T-cell (primary cell): ENCODE results near the gene KCTD18. TPM values are rescaled to one million over a fixed set of nuclear protein-coding genes. Genes with fewer than 3 reads are reported as not detected.

Source experiments
- ATAC-seq, 4 experiments: fragments of 200-7000 bp in 3 of 4; fragments of 150-1000 bp in 1 of 4; cut with Tn5 transposase; replicated peaks in 1 of 4; 1 replicate in 3 of 4; 2 replicates in 1 of 4; pipeline ENCODE4 v1.10.0; 2021; ENCODE audit warnings: moderate library complexity in 3 of 4, mild to moderate bottlenecking in 2 of 4, moderate number of reproducible peaks in 1 of 4
- CTCF ChIA-PET, 2 donors: fragments of 300-600 bp; sonication (Branson Sonifier 250); formaldehyde crosslinking; loops; one replicate each; lab custom pipeline; 2022; ENCODE audit warnings: antibody characterized with exemption in 2 of 2; lab: Charles Lee
- POLR2A ChIA-PET, 2 donors: fragments of 300-600 bp; sonication (Branson Sonifier 250); formaldehyde crosslinking; loops; one replicate each; lab custom pipeline; 2022; ENCODE audit warnings: antibody characterized with exemption in 2 of 2; lab: Charles Lee
- DNase-seq, 35 experiments: peaks; one replicate each; pipeline versions ENCODE4 v3.0.0 to v3.0.0-alpha.2; 2013 to 2023
- H3K27ac ChIP-seq: one replicate; pipeline ENCODE4 v1.5.1; 2013; ENCODE audit warnings: low read length
- H3K27me3 ChIP-seq, 2 experiments: replicated peaks in 1 of 2; 1 replicate in 1 of 2; 2 replicates in 1 of 2; pipeline versions ENCODE4 v1.6.1 to v1.7.0; 2013; ENCODE audit warnings: low read length in 1 of 2, mixed read lengths in 1 of 2; ENCODE audit not compliant: control insufficient read depth in 2 of 2, insufficient read depth in 2 of 2; ENCODE audit errors: extremely low read depth in 1 of 2
- H3K36me3 ChIP-seq, 2 donors: 1 replicate in 1 of 2; 2 replicates in 1 of 2; pipeline versions ENCODE4 v1.6.1 to v1.7.0; 2013; ENCODE audit warnings: low read length in 1 of 2; ENCODE audit not compliant: control insufficient read depth in 2 of 2, insufficient read depth in 1 of 2; ENCODE audit errors: extremely low read depth in 1 of 2
- H3K4me1 ChIP-seq, 2 experiments: 1 replicate in 1 of 2; 2 replicates in 1 of 2; pipeline versions ENCODE4 v1.6.1 to v1.7.0; 2013; ENCODE audit warnings: low read length in 2 of 2, mixed read lengths in 1 of 2; ENCODE audit not compliant: insufficient read depth in 2 of 2, control insufficient read depth in 1 of 2; ENCODE audit errors: extremely low read depth in 1 of 2
- H3K4me3 ChIP-seq, 2 donors: 1 replicate in 1 of 2; 2 replicates in 1 of 2; pipeline versions ENCODE4 v1.5.1 to v1.7.0; 2013; ENCODE audit warnings: mild to moderate bottlenecking in 2 of 2, low read length in 1 of 2, moderate library complexity in 1 of 2; ENCODE audit not compliant: control insufficient read depth in 1 of 2; ENCODE audit errors: extremely low read depth in 1 of 2
- H3K9me3 ChIP-seq: 2 replicates; pipeline ENCODE4 v1.7.0; 2013
- H3K27ac Mint-ChIP-seq, 2 donors: one replicate each; pipeline ENCODE4 v1.8.0; 2020 to 2021; ENCODE audit warnings: mild to moderate bottlenecking in 2 of 2, mixed read lengths in 2 of 2
- H3K27me3 Mint-ChIP-seq, 2 donors: one replicate each; pipeline ENCODE4 v1.8.0; 2021 to 2022; ENCODE audit warnings: mixed read lengths in 2 of 2
- H3K36me3 Mint-ChIP-seq: one replicate; pipeline ENCODE4 v1.8.0; 2021; ENCODE audit warnings: mixed read lengths
- H3K4me1 Mint-ChIP-seq, 3 donors: one replicate each; pipeline ENCODE4 v1.8.0; 2020 to 2022; ENCODE audit warnings: mixed read lengths in 3 of 3, mild to moderate bottlenecking in 1 of 3
- H3K4me3 Mint-ChIP-seq, 3 donors: one replicate each; pipeline ENCODE4 v1.8.0; 2020 to 2022; ENCODE audit warnings: mild to moderate bottlenecking in 3 of 3, mixed read lengths in 3 of 3, moderate library complexity in 3 of 3
- H3K9me3 Mint-ChIP-seq, 3 donors: one replicate each; pipeline ENCODE4 v1.8.0; 2020 to 2022; ENCODE audit warnings: mixed read lengths in 3 of 3
- WGBS: methylation state at CpG from one replicate; pipeline ENCODE4 v1.1.5; 2013; ENCODE audit warnings: missing lambda C conversion rate; ENCODE audit not compliant: insufficient coverage; 5-methylcytosine and 5-hydroxymethylcytosine counted together
- total RNA-seq, 35 experiments: library from RNA in 6 of 35; stranded (reverse) in 6 of 35; fragments of 120-200 nt in 1 of 35; gene quantifications; one replicate each; pipeline versions ENCODE4 v1.2.1 to v1.2.4 and lab custom pipeline; 2013 to 2026

The KCTD18 gene
- total RNA-seq, 5 donors from 2014 or later (not counting 1 experiment from before 2014, with no cell fraction given), result 16.1 to 19.8 (median 19.1) TPM

DNA sequence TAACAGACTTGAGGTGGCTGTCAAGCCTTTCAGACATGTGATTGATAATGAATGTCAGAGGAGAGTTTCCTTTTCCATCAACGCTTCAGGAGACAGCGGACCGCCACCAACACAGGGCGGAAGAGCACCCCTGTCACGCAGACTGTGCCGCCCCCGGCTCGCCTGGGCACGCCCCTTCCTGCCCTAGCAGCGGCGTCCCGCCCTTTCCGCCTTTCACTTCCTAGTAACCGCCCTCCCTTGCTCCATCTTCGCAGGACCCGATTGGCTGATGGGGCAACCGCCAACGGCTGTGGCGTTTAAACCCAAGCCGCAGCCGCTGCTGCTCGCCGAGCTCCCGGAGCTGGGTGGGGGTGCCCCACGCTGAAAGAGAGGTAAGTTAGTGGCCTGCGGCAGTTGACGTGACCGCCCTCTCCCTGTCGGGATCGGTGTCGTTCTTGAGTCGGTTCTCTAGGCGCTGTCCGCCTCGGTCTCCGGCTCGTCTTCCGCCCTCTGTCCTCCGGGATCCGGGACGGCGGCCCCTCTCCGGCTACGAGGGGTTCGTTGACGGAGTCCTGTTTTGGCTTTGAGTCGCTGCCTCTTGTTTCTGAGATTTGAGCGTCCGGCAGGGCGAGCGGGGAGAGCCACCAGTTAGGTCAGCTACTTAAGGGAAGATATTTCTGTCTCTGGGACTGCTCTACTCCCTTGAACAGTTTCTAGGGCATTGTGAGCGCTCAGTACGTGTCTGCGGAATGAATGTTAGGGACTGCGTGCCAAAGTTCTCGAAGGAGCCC is 16.2 kb upstream of the KCTD18 start, which contains the start of gene SGO2:
Gene SGO2, plus strand, starts transcription at position 326 of the 770 bp plus-strand sequence. CDS start 6,769 bp downstream, outside the sequence.
- Mint-ChIP-seq H3K27me3 (no peaks in the 10 kb centered on the region), H3K9me3 (no peaks in the 10 kb centered on the region), H3K27ac (peak within 1 kb of the TSS; percentile 56 to 87), H3K36me3 (no peaks in the 10 kb centered on the region), H3K4me1 (peaks cover 11 to 12% (median 11%) of the 10 kb centered on the region in 3 donors), H3K4me3 (peak within 1 kb of the TSS; percentile 91 to 96 (median 94))
- Histone ChIP-seq H3K27ac (peak within 1 kb of the TSS; percentile 52), H3K4me3 (peak within 1 kb of the TSS; percentile 91 to 93), H3K9me3 (no peaks in the 10 kb centered on the region), H3K36me3 (no peaks in the 10 kb centered on the region), H3K4me1 (peaks cover 6 to 10% of the 10 kb centered on the region in 2 experiments), H3K27me3 (peaks cover 0 to 2% of the 10 kb centered on the region in 2 experiments)
- ChIA-PET POLR2A (interaction anchor here (0.6 kb wide), 3 partner anchors 572 to 671 kb away, joined by 3 to 4 read pairs (median 3); no protein-coding TSS in a partner anchor), CTCF (interaction anchor here (0.7 to 1.6 kb wide), 9 partner anchors 9 to 615 kb away, joined by 3 to 7 read pairs (median 4); partner anchors contain the start of genes KCTD18 (in 2 of the 2) and C2orf69 (in 1 of the 2))
- ATAC-seq (peak; percentile 100), DNase-seq (peak; percentile 87 to 97 (median 95))
- under 1% methylated on average over 49 of the region's 56 CpGs for WGBS

DNA sequence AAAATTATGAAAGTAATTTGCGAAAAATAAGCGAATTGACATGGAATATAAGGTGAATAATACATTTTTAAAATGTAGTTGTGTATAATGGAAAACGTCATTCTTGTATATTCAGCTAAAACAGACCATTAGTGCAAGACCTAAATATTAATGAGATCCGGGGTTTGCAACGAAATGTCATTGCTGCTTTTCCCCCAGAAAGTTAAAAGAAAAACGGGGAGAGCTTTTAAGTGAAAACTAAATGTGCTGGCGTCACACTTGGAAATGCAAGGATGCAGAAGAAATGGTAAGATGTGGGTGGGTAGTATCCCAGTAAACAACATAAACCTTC is 15.6 kb upstream of the KCTD18 start:
- ChIA-PET CTCF (interaction anchor here (0.9 to 1.6 kb wide), 6 partner anchors 10 to 614 kb away, joined by 3 to 7 read pairs (median 4); partner anchors contain the start of genes C2orf69 (in 1 of the 2) and KCTD18 (in 1 of the 2)), POLR2A (interaction anchor here (0.6 to 0.7 kb wide), 3 partner anchors 51 to 600 kb away, joined by 3 to 4 read pairs (median 3); no protein-coding TSS in a partner anchor)
- H3K4me3 ChIP-seq, result peak overlapping the region; percentile 91 to 93
- ATAC-seq (no peak), DNase-seq (no peak)
- H3K27ac ChIP-seq, result peak overlapping the region; percentile 50
- 10% methylated on average over 2 of the region's 7 CpGs for WGBS
- H3K36me3 ChIP-seq, result no peaks in the 10 kb centered on the region
- no peaks in the 10 kb centered on the region for H3K27me3 Mint-ChIP-seq
- H3K9me3 Mint-ChIP-seq, result no peaks in the 10 kb centered on the region
- no peaks in the 10 kb centered on the region for H3K9me3 ChIP-seq
- peaks cover 6 to 10% of the 10 kb centered on the region in 2 experiments for H3K4me1 ChIP-seq
- H3K4me3 Mint-ChIP-seq, result peak overlapping the region; percentile 91 to 96 (median 94)
- H3K27ac Mint-ChIP-seq, result peak overlapping the region; percentile 56 to 87
- peaks cover 11 to 12% (median 11%) of the 10 kb centered on the region in 3 donors for H3K4me1 Mint-ChIP-seq
- peaks cover 0 to 2% of the 10 kb centered on the region in 2 experiments for H3K27me3 ChIP-seq
- no peaks in the 10 kb centered on the region for H3K36me3 Mint-ChIP-seq

DNA sequence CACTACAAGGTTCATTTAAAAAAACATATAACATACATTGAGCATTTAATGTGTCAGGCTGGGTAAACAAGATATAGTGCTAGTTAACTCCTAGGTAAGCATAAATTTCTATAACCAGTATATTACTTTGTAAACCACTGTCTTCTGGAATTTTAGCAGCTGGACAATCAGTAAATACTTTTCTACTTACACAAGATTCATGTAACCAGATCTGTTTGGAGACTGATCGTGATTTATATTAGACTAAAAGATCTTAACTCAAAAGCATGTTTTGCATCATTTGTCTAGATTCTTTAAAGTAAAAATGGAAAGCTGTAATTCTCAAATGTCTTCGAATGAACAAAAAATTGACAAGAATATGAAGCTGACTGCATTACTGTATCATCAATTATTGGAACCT is 15.2 kb upstream of the KCTD18 start:
- Histone ChIP-seq H3K4me1 (peaks cover 6 to 10% of the 10 kb centered on the region in 2 experiments), H3K36me3 (no peaks in the 10 kb centered on the region), H3K4me3 (no peak overlapping the region), H3K27ac (no peak overlapping the region), H3K27me3 (peaks cover 0 to 2% of the 10 kb centered on the region in 2 experiments), H3K9me3 (no peaks in the 10 kb centered on the region)
- Mint-ChIP-seq H3K4me1 (peaks cover 11 to 12% (median 11%) of the 10 kb centered on the region in 3 donors), H3K36me3 (no peaks in the 10 kb centered on the region), H3K4me3 (peak overlapping the region in 2 of 3 donors; percentile 91 to 96), H3K27me3 (no peaks in the 10 kb centered on the region), H3K9me3 (no peaks in the 10 kb centered on the region), H3K27ac (no peak overlapping the region)
- POLR2A ChIA-PET, result interaction anchor here (0.5 to 0.7 kb wide), 3 partner anchors 51 to 343 kb away, joined by 3 to 5 read pairs (median 4); no protein-coding TSS in a partner anchor
- WGBS, result no CpG with 5 or more reads among the region's 2 CpGs
- no peak for ATAC-seq
- CTCF ChIA-PET, result interaction anchor here (0.7 to 1.6 kb wide), 5 partner anchors 11 to 614 kb away, joined by 3 to 7 read pairs (median 4); partner anchors contain the start of genes C2orf69 (in 1 of the 2) and KCTD18 (in 1 of the 2)
- DNase-seq, result no peak

DNA sequence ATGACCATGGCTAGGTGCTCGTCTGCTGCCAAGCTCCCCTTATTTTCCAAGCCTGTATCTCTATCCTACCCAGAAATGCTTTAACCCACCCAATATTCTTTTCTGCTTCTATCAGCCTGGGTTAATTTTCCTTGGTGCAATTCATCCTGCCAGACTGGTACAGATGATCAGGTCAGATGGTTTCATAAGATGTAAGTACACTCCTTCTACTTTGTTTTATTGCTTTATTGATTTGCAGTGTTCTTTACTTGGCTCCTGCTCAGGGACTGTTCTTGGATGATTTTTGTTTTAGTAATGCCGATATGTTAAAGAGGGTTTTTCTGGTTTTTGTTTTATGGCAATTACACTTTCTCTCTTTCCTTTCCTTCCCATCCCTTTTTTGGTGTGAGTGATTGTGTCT is 13.7 kb upstream of the KCTD18 start:
- no peak overlapping the region for H3K4me3 ChIP-seq
- CTCF ChIA-PET, result interaction anchor here in 1 of 2 donors (0.6 to 1.0 kb wide), 2 partner anchors 150 to 545 kb away, joined by 4 to 5 read pairs; no protein-coding TSS in a partner anchor
- Mint-ChIP-seq H3K4me1 (peaks cover 11 to 12% (median 11%) of the 10 kb centered on the region in 3 donors), H3K36me3 (no peaks in the 10 kb centered on the region), H3K27me3 (no peaks in the 10 kb centered on the region), H3K27ac (no peak overlapping the region), H3K9me3 (no peaks in the 10 kb centered on the region), H3K4me3 (no peak overlapping the region)
- H3K36me3 ChIP-seq, result no peaks in the 10 kb centered on the region
- DNase-seq, result no peak
- POLR2A ChIA-PET, result no interaction called here
- WGBS, result 100% methylated on average over 1 of the region's 2 CpGs
- H3K4me1 ChIP-seq, result peaks cover 6 to 10% of the 10 kb centered on the region in 2 experiments
- H3K27ac ChIP-seq, result no peak overlapping the region
- peaks cover 0 to 2% of the 10 kb centered on the region in 2 experiments for H3K27me3 ChIP-seq
- H3K9me3 ChIP-seq, result no peaks in the 10 kb centered on the region
- no peak for ATAC-seq

DNA sequence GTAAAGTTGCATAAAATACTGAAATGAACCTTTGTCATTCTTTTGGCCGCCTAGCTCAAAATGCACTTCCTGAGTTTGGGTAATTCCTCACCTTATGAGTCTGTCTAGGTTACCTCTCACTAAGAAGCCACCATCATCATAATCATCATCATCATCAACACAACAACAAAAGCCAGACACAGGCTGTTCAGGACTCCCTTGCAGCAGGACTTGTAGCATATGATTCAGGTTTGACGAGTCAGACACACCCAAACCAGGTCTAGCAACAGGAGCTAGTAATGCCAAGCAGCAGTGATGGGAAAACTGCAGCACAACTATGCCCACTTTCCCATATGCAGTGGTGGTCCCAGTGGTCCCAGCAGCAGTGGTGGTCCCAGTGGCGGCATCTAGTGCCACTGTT is 13.3 kb upstream of the KCTD18 start:
- Mint-ChIP-seq H3K9me3 (no peaks in the 10 kb centered on the region), H3K4me1 (peaks cover 11 to 12% (median 11%) of the 10 kb centered on the region in 3 donors), H3K27ac (no peak overlapping the region), H3K27me3 (no peaks in the 10 kb centered on the region), H3K36me3 (no peaks in the 10 kb centered on the region), H3K4me3 (no peak overlapping the region)
- Histone ChIP-seq H3K27ac (no peak overlapping the region), H3K27me3 (peaks cover 0 to 2% of the 10 kb centered on the region in 2 experiments), H3K9me3 (no peaks in the 10 kb centered on the region), H3K4me3 (no peak overlapping the region), H3K36me3 (no peaks in the 10 kb centered on the region), H3K4me1 (peaks cover 6 to 10% of the 10 kb centered on the region in 2 experiments)
- POLR2A ChIA-PET, result no interaction called here
- DNase-seq (no peak), ATAC-seq (no peak)
- CTCF ChIA-PET, result interaction anchor here in 1 of 2 donors (1.0 kb wide), 1 partner anchor 150 kb away, joined by 4 read pairs; no protein-coding TSS in a partner anchor
- 80% methylated on average over 2 of the region's 3 CpGs for WGBS

DNA sequence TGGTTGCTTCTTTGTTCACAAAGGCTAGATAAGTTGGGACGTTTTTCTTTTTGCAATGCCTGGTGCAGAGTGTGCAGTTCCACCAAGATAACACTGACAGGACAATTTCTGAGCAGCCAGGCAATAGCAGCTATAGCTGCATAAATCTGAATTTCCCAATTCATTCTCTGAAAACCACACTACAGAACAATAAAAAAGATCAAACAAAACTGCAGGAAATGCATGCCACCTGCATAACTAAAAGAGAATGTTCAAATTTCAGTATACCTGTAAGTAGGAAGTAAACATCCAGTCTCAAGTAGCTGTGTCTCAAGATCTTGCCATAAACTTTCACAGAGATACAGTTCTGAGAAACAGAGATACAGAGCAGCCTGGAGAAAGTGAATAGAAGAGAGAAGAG is 5.3 kb upstream of the KCTD18 start:
- Mint-ChIP-seq H3K9me3 (peaks cover 0 to 5% (median 0%) of the 10 kb centered on the region in 3 donors), H3K27me3 (no peaks in the 10 kb centered on the region), H3K4me3 (peak overlapping the region in 1 of 3 donors; percentile 6), H3K27ac (no peak overlapping the region), H3K4me1 (peaks cover 0 to 21% (median 7%) of the 10 kb centered on the region in 3 donors), H3K36me3 (peaks cover 5% of the 10 kb centered on the region)
- ATAC-seq, result peak; percentile 56 to 84 (median 64)
- DNase-seq, result peak in 1 of 35 experiments; percentile 27
- peaks cover 0 to 2% of the 10 kb centered on the region in 2 experiments for H3K27me3 ChIP-seq
- H3K4me3 ChIP-seq, result peak overlapping the region in 1 of 2 donors; percentile 7
- ChIA-PET CTCF (interaction anchor here in 1 of 2 donors (0.9 kb wide), 1 partner anchor 43 kb away, joined by 3 read pairs; no protein-coding TSS in a partner anchor), POLR2A (interaction anchor here in 1 of 2 donors (0.6 kb wide), 1 partner anchor 17 kb away, joined by 3 read pairs; no protein-coding TSS in a partner anchor)
- H3K4me1 ChIP-seq, result peaks cover 13 to 17% of the 10 kb centered on the region in 2 experiments
- H3K36me3 ChIP-seq, result no peaks in the 10 kb centered on the region
- no CpG with 5 or more reads among the region's 1 CpG for WGBS
- H3K27ac ChIP-seq, result no peak overlapping the region
- no peaks in the 10 kb centered on the region for H3K9me3 ChIP-seq
